ENCODE measurements around the gene PUM1. TPM values are rescaled to one million over a fixed set of nuclear protein-coding genes. Genes with fewer than 3 reads are reported as not detected.

Gene PUM1
- total and polyA plus RNA-seq, 2 donors (not counting 1 experiment from before 2014, with no cell fraction given) = 59.3 to 70.5 TPM

GRCh38 chr1:31000301-31000700, 65.2 kb downstream of the PUM1 start:
- H2AFZ ChIP-seq (ENCODE audit: low read length) = no peak overlapping the region
- H3K4me3 ChIP-seq (replicated peaks in 1 of 4; ENCODE audit: control extremely low read depth in 1 of 4, insufficient read depth in 1 of 4, low read depth in 3 of 4, low read length in 4 of 4) = no peak overlapping the region
- H4K20me1 ChIP-seq (ENCODE audit: control insufficient read depth, extremely low read depth, insufficient read depth, low read length) = no peaks in the 10 kb centered on the region
- DNase-seq (ENCODE audit: low read depth in 2 of 2) = no peak
- H3K27ac ChIP-seq (ENCODE audit: insufficient read depth, low read length) = no peak overlapping the region
- TF ChIP-seq CTCF (conservative IDR thresholded peaks at IDR 0.05 in 1 of 2, IDR thresholded peaks at IDR 0.05 in 1 of 2; ENCODE audit: low read depth in 1 of 2, low read length in 2 of 2) (no peak), EZH2 (IDR thresholded peaks at IDR 0.05; ENCODE audit: low read length, missing control alignments) (no peak)
- no peak overlapping the region for H3K9ac ChIP-seq (ENCODE audit: insufficient read depth, low read length)
- H3K79me2 ChIP-seq (ENCODE audit: control insufficient read depth, insufficient read depth, low read length) = peaks cover 49% of the 10 kb centered on the region
- H3K36me3 ChIP-seq (ENCODE audit: control insufficient read depth, insufficient read depth, low read length) = peaks cover 3% of the 10 kb centered on the region
- no peaks in the 10 kb centered on the region for H3K27me3 ChIP-seq (ENCODE audit: control insufficient read depth, insufficient read depth, low read length)
- no peaks in the 10 kb centered on the region for H3K9me3 ChIP-seq (ENCODE audit: control insufficient read depth, insufficient read depth, low read depth, low read length)
- no peaks in the 10 kb centered on the region for H3K4me1 ChIP-seq (ENCODE audit: control insufficient read depth, extremely low read depth, insufficient read depth, low read length)
- no peak overlapping the region for H3K4me2 ChIP-seq (ENCODE audit: extremely low read depth, insufficient read depth, low read length)

DNA sequence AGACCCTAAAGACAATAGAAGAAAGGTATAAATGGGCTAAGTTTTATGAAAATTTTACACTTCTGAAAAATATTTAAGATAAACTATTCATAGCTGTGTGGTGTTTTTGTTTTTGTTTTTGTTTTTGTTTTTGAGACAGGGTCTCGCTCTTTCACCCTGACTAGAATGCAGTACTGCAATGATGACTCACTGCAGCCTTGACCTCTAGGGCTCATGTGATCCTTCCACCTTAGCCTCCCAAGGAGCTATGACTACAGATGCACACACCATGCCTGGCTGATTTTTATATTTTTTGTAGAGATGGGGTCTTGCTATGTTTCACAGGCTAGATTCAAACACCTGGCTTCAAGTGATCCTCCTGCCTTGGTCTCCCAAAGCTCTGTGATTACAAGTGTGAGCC, 66.6 kb downstream of the PUM1 start:
- no peak for DNase-seq (ENCODE audit: low read depth in 2 of 2)
- Histone ChIP-seq H2AFZ (ENCODE audit: low read length) (no peak overlapping the region), H4K20me1 (ENCODE audit: control insufficient read depth, extremely low read depth, insufficient read depth, low read length) (no peaks in the 10 kb centered on the region), H3K4me3 (replicated peaks in 1 of 4; ENCODE audit: control extremely low read depth in 1 of 4, insufficient read depth in 1 of 4, low read depth in 3 of 4, low read length in 4 of 4) (no peak overlapping the region), H3K4me2 (ENCODE audit: extremely low read depth, insufficient read depth, low read length) (no peak overlapping the region), H3K9ac (ENCODE audit: insufficient read depth, low read length) (no peak overlapping the region), H3K4me1 (ENCODE audit: control insufficient read depth, extremely low read depth, insufficient read depth, low read length) (no peaks in the 10 kb centered on the region), H3K79me2 (ENCODE audit: control insufficient read depth, insufficient read depth, low read length) (peaks cover 46% of the 10 kb centered on the region), H3K9me3 (ENCODE audit: control insufficient read depth, insufficient read depth, low read depth, low read length) (no peaks in the 10 kb centered on the region), H3K27me3 (ENCODE audit: control insufficient read depth, insufficient read depth, low read length) (no peaks in the 10 kb centered on the region), H3K36me3 (ENCODE audit: control insufficient read depth, insufficient read depth, low read length) (peaks cover 2% of the 10 kb centered on the region), H3K27ac (ENCODE audit: insufficient read depth, low read length) (no peak overlapping the region)
- TF ChIP-seq EZH2 (IDR thresholded peaks at IDR 0.05; ENCODE audit: low read length, missing control alignments) (no peak), CTCF (conservative IDR thresholded peaks at IDR 0.05 in 1 of 2, IDR thresholded peaks at IDR 0.05 in 1 of 2; ENCODE audit: low read depth in 1 of 2, low read length in 2 of 2) (no peak)

GRCh38 chr1:30998171-30998570, 67.3 kb downstream of the PUM1 start:
- H3K27me3 ChIP-seq (ENCODE audit: control insufficient read depth, insufficient read depth, low read length) = no peaks in the 10 kb centered on the region
- no peak overlapping the region for H3K27ac ChIP-seq (ENCODE audit: insufficient read depth, low read length)
- no peak for DNase-seq (ENCODE audit: low read depth in 2 of 2)
- H3K9me3 ChIP-seq (ENCODE audit: control insufficient read depth, insufficient read depth, low read depth, low read length) = no peaks in the 10 kb centered on the region
- no peak overlapping the region for H3K4me2 ChIP-seq (ENCODE audit: extremely low read depth, insufficient read depth, low read length)
- peaks cover 2% of the 10 kb centered on the region for H3K36me3 ChIP-seq (ENCODE audit: control insufficient read depth, insufficient read depth, low read length)
- no peaks in the 10 kb centered on the region for H4K20me1 ChIP-seq (ENCODE audit: control insufficient read depth, extremely low read depth, insufficient read depth, low read length)
- no peak for TF ChIP-seq EZH2 (IDR thresholded peaks at IDR 0.05; ENCODE audit: low read length, missing control alignments)
- TF ChIP-seq CTCF (conservative IDR thresholded peaks at IDR 0.05 in 1 of 2, IDR thresholded peaks at IDR 0.05 in 1 of 2; ENCODE audit: low read depth in 1 of 2, low read length in 2 of 2) = no peak
- no peak overlapping the region for H3K9ac ChIP-seq (ENCODE audit: insufficient read depth, low read length)
- peaks cover 48% of the 10 kb centered on the region for H3K79me2 ChIP-seq (ENCODE audit: control insufficient read depth, insufficient read depth, low read length)
- H3K4me1 ChIP-seq (ENCODE audit: control insufficient read depth, extremely low read depth, insufficient read depth, low read length) = no peaks in the 10 kb centered on the region
- no peak overlapping the region for H3K4me3 ChIP-seq (replicated peaks in 1 of 4; ENCODE audit: control extremely low read depth in 1 of 4, insufficient read depth in 1 of 4, low read depth in 3 of 4, low read length in 4 of 4)
- H2AFZ ChIP-seq (ENCODE audit: low read length) = no peak overlapping the region
